NOMO-1 treated with dmso at 0.1 percent for 144 hours (cell line): Measurements from ENCODE around the gene EFHB.
"Not testable (repeated sequence)": the region's sequence is repeated elsewhere in the genome, so short reads cannot be mapped to it uniquely, and the experiment has no call there.

Experiments used
- DNase-seq: peaks from one replicate; lab custom pipeline; 2025; ENCODE audit not compliant: unreplicated experiment; lab: John Stamatoyannopoulos, UW

Gene EFHB

GRCh38 chr3:19855318-19855717 lies 78.7 kb downstream of the EFHB start:
- DNase-seq = not testable (repeated sequence)

- DNase-seq = not testable (repeated sequence)
Measured at GRCh38 chr3:19846609-19847008, 87.4 kb downstream of the EFHB start.
